A549 (cell line): ENCODE data around the gene KCNG1. TPM values are rescaled to one million over a fixed set of nuclear protein-coding genes. Genes with fewer than 3 reads are reported as not detected.

ENCODE experiments used
- ATAC-seq, 2 experiments: fragments of 200-7000 bp in 1 of 2; fragments of >200 bp in 1 of 2; cut with Nextera tagmentation in 1 of 2; cut with Tn5 transposase in 1 of 2; 3 replicates each; pipeline versions ENCODE4 v1.8.0 to v1.9.1; 2018 to 2020; ENCODE audit warnings: mild to moderate bottlenecking in 1 of 2, moderate library complexity in 1 of 2
- CTCF ChIA-PET: fragments of 300-600 bp; sonication (Branson Sonifier 250); formaldehyde crosslinking; extraction: SDS; loops from one replicate; lab custom pipeline; 2021; ENCODE audit warnings: antibody characterized with exemption, inconsistent platforms; lab: Yijun Ruan, JAX
- POLR2A ChIA-PET: fragments of 350-600 bp; formaldehyde crosslinking; extraction: SDS; loops from one replicate; lab custom pipeline; 2021; ENCODE audit warnings: antibody characterized with exemption, inconsistent platforms; lab: Yijun Ruan, JAX
- DNase-seq, 2 experiments: peaks; one replicate each; pipeline versions ENCODE4 v3.0.0 to v3.0.0-alpha.2; 2011 to 2016; ENCODE audit warnings: low read depth in 1 of 2, low spot score in 1 of 2
- FAIRE-seq: peaks from 2 replicates; lab custom pipeline; 2011; peaks lifted over from hg19 to GRCh38; lab: Jason Lieb, UNC
- H3K27ac ChIP-seq, 2 experiments: fragments of >200 bp; sonication (Bioruptor Twin); formaldehyde crosslinking; 3 replicates each; pipeline ENCODE4 v1.5.1; 2016 to 2017
- H3K4me1 ChIP-seq: fragments of >200 bp; sonication (Bioruptor Twin); formaldehyde crosslinking; 3 replicates; pipeline ENCODE4 v1.6.1; 2016
- H3K4me2 ChIP-seq: fragments of >200 bp; sonication (Bioruptor Twin); formaldehyde crosslinking; 3 replicates; pipeline ENCODE4 v1.6.1; 2016
- H3K4me3 ChIP-seq: fragments of >200 bp; sonication (Bioruptor Twin); formaldehyde crosslinking; 3 replicates; pipeline ENCODE4 v1.5.1; 2016
- H3K9me3 ChIP-seq: fragments of >200 bp; sonication (Bioruptor Twin); formaldehyde crosslinking; 3 replicates; pipeline ENCODE4 v1.6.1; 2016
- CBX2 ChIP-seq: fragments of 200-600 bp; sonication (generic); IDR thresholded peaks from 2 replicates; pipeline ENCODE4 v1.6.1; 2016; ENCODE audit warnings: low read depth, mild to moderate bottlenecking, borderline replicate concordance
- CHD4 ChIP-seq: fragments of 200-600 bp; sonication (generic); IDR thresholded peaks from 2 replicates; pipeline ENCODE4 v1.6.1; 2016; ENCODE audit warnings: antibody characterized with exemption, mild to moderate bottlenecking, borderline replicate concordance
- EP300 ChIP-seq, 2 experiments: fragments of >200 bp; sonication (Bioruptor Twin); formaldehyde crosslinking; IDR thresholded peaks; 2 replicates in 1 of 2; 3 replicates in 1 of 2; pipeline ENCODE4 v1.6.1; 2016 to 2017
- HMGXB4 ChIP-seq: fragments of 250-450 bp; sonication (Bioruptor Pico); IDR thresholded peaks from 2 replicates; pipeline ENCODE4 v1.5.0; 2021; ENCODE audit warnings: mild to moderate bottlenecking, moderate library complexity, borderline replicate concordance
- HOXA7 ChIP-seq: fragments of 250-450 bp; sonication (Bioruptor Pico); IDR thresholded peaks from 2 replicates; pipeline ENCODE4 v1.5.0; 2020; ENCODE audit warnings: mild to moderate bottlenecking, moderate library complexity
- HOXB13 ChIP-seq: fragments of 250-450 bp; sonication (Bioruptor Pico); IDR thresholded peaks from 2 replicates; pipeline ENCODE4 v1.5.0; 2020; ENCODE audit warnings: low read depth, mild to moderate bottlenecking, moderate library complexity
- KDM1A ChIP-seq: fragments of 200-600 bp; sonication (generic); IDR thresholded peaks from 2 replicates; pipeline ENCODE4 v1.6.1; 2016; ENCODE audit warnings: low read depth, mild to moderate bottlenecking
- KDM5A ChIP-seq: fragments of 200-600 bp; sonication (generic); IDR thresholded peaks from 2 replicates; pipeline ENCODE4 v1.6.1; 2016; ENCODE audit warnings: antibody characterized with exemption, mild to moderate bottlenecking
- MAFK ChIP-seq: fragments of 450-650 bp; IDR thresholded peaks from 2 replicates; pipeline ENCODE4 v1.6.1; 2014; ENCODE audit not compliant: partially characterized antibody
- REST ChIP-seq: fragments of 200-600 bp; sonication (generic); IDR thresholded peaks from 2 replicates; pipeline ENCODE4 v1.6.1; 2016; ENCODE audit warnings: antibody characterized with exemption, mild to moderate bottlenecking, moderate library complexity
- RFX5 ChIP-seq: fragments of 450-650 bp; IDR thresholded peaks from 2 replicates; pipeline ENCODE4 v1.7.1; 2014; ENCODE audit warnings: antibody characterized with exemption, mild to moderate bottlenecking, moderate library complexity
- USF2 ChIP-seq: fragments of 450-650 bp; IDR thresholded peaks from 2 replicates; pipeline ENCODE4 v1.6.1; 2014; ENCODE audit warnings: antibody characterized with exemption
- ZC3H11A ChIP-seq: fragments of 450-650 bp; IDR thresholded peaks from 2 replicates; pipeline ENCODE4 v1.6.1; 2014; ENCODE audit warnings: antibody characterized with exemption, mild to moderate bottlenecking
- WGBS: methylation state at CpG from one replicate; pipeline ENCODE4 v1.1.6; 2017; ENCODE audit errors: missing lambda C conversion rate; 5-methylcytosine and 5-hydroxymethylcytosine counted together
- polyA plus RNA-seq, 4 experiments: library from polyadenylated mRNA; depleted of rRNA in 3 of 4; stranded (reverse); fragments of >200 nt; fragmentation: RNase III in 1 of 4; extraction: RNeasy Plus Mini Kit Qiagen cat#74134 plus additional on column Dnase treatment in 1 of 4; gene quantifications; 2 replicates in 3 of 4; 3 replicates in 1 of 4; pipeline ENCODE4 v1.2.3, GENCODE V29; 2011 to 2017
- TF ChIP-seq, protein P1 (sequence below): fragments of >200 bp; sonication (Bioruptor Twin); formaldehyde crosslinking; IDR thresholded peaks from 2 replicates; pipeline ENCODE4 v1.6.1; 2016
- TF ChIP-seq, protein P2 (sequence below): IDR thresholded peaks from 2 replicates; pipeline ENCODE4 v1.6.1; 2012; ENCODE audit warnings: low read depth, borderline replicate concordance

KCNG1 gene
- polyA plus RNA-seq, 2 of the 4 experiments (the other 2 are of a cell fraction): 8.5 to 12.3 TPM

DNA sequence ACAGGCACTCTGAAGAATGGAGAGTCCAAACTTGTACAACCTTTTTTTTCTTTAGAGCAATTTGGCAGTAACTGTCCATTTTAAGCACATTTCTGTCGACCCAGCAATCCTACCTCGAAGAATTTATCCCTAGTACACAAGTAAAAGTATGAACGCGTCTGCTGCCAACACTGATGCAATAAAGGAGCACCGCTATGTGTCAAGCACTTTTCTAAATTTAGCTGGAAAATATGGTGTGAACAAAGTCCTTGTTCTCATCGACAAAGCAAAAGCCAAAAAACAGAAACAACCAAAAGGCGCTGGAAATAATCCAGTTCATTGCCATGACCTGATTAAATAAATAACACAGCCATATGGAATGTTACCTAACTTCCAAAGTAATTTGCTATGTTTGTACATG, 65.6 kb downstream of the KCNG1 start:
- Histone ChIP-seq H3K4me3 (peak overlapping the region; percentile 85), H3K27ac (peak overlapping the region; percentile 89 to 98; a peak in 3 of 6 replicates), H3K9me3 (peaks cover 11% of the 10 kb centered on the region), H3K4me2 (peak overlapping the region; percentile 77), H3K4me1 (peaks cover 17% of the 10 kb centered on the region)
- 4% methylated on average over 7 of the region's 7 CpGs for WGBS
- FAIRE-seq: no peak
- CTCF ChIA-PET: interaction anchor here (0.9 to 2.7 kb wide), 5 partner anchors 26 to 163 kb away, joined by 3 to 10 read pairs (median 9); partner anchors contain the start of genes ADNP and BCAS4
- POLR2A ChIA-PET: interaction anchor here (1.5 to 2.1 kb wide), 4 partner anchors 10 to 163 kb away, joined by 6 to 34 read pairs (median 8); partner anchors contain the start of genes ADNP and BCAS4
- no peak for ATAC-seq
- peak in 1 of 2 experiments; percentile 12 for DNase-seq
- TF ChIP-seq, protein P1, sequence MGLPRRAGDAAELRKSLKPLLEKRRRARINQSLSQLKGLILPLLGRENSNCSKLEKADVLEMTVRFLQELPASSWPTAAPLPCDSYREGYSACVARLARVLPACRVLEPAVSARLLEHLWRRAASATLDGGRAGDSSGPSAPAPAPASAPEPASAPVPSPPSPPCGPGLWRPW: no peak
- peak; percentile 34 for TF ChIP-seq MAFK

- DNase-seq (no peak), FAIRE-seq (no peak), ATAC-seq (no peak)
- Histone ChIP-seq H3K27ac (no peak overlapping the region), H3K4me3 (no peak overlapping the region), H3K4me1 (peaks cover 12% of the 10 kb centered on the region), H3K4me2 (no peak overlapping the region), H3K9me3 (no peaks in the 10 kb centered on the region)
- TF ChIP-seq USF2 (no peak), CHD4 (no peak), HOXA7 (CRISPR knock-in tag) (no peak), EP300 (IDR thresholded peaks at IDR 0.05) (no peak), HOXB13 (CRISPR knock-in tag) (no peak), HMGXB4 (CRISPR knock-in tag) (no peak), REST (no peak), KDM5A (no peak), MAFK (no peak), RFX5 (no peak), ZC3H11A (no peak), KDM1A (no peak), CBX2 (no peak)
- TF ChIP-seq, protein P2, sequence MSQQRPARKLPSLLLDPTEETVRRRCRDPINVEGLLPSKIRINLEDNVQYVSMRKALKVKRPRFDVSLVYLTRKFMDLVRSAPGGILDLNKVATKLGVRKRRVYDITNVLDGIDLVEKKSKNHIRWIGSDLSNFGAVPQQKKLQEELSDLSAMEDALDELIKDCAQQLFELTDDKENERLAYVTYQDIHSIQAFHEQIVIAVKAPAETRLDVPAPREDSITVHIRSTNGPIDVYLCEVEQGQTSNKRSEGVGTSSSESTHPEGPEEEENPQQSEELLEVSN: no peak
- ChIA-PET POLR2A (no interaction called here), CTCF (no interaction called here)
These were observed 69.1 kb downstream of the KCNG1 start for GRCh38 chr20:50953821-50954220.

Other genes starting within 250 kb of the KCNG1 start
- 15.5 and 16.9 TPM in 2 replicates for gene BCAS4, start 228.0 kb downstream of the KCNG1 start, polyA plus RNA-seq (2011; rRNA removed)
- 45.9 to 48.4 TPM (median 46.6 TPM) in 3 replicates for gene BCAS4, start 228.0 kb downstream of the KCNG1 start, polyA plus RNA-seq (2017; fragmentation: RNase III; extraction: RNeasy Plus Mini Kit Qiagen cat#74134 plus additional on column Dnase treatment)
- gene ADNP, start 91.7 kb downstream of the KCNG1 start, polyA plus RNA-seq (2011; rRNA removed): 36.7 and 54.9 TPM in 2 replicates
- 37.2 to 40.9 TPM (median 38.1 TPM) in 3 replicates for gene ADNP, start 91.7 kb downstream of the KCNG1 start, polyA plus RNA-seq (2017; fragmentation: RNase III; extraction: RNeasy Plus Mini Kit Qiagen cat#74134 plus additional on column Dnase treatment)
- gene DPM1, start 64.6 kb downstream of the KCNG1 start, polyA plus RNA-seq (2011; rRNA removed): 49.0 and 104 TPM in 2 replicates
- gene DPM1, start 64.6 kb downstream of the KCNG1 start, polyA plus RNA-seq (2017; fragmentation: RNase III; extraction: RNeasy Plus Mini Kit Qiagen cat#74134 plus additional on column Dnase treatment): 106 to 120 TPM (median 114 TPM) in 3 replicates
- 4.4 and 4.8 TPM in 2 replicates for gene MOCS3, start 64.3 kb downstream of the KCNG1 start, polyA plus RNA-seq (2011; rRNA removed)
- 5.3 to 6.0 TPM (median 5.7 TPM) in 3 replicates for gene MOCS3, start 64.3 kb downstream of the KCNG1 start, polyA plus RNA-seq (2017; fragmentation: RNase III; extraction: RNeasy Plus Mini Kit Qiagen cat#74134 plus additional on column Dnase treatment)